Mesendoderm (in vitro differentiated cells): ENCODE results near the gene CD38.

ENCODE experiments used
- DNase-seq: peaks from one replicate; pipeline ENCODE4 v3.0.0; 2013
- H2AK5ac ChIP-seq: 2 replicates; pipeline ENCODE4 v1.6.1; 2013; ENCODE audit warnings: low read length, inconsistent platforms
- H2BK120ac ChIP-seq: 2 replicates; pipeline ENCODE4 v1.6.1; 2013; ENCODE audit warnings: low read depth, mild to moderate bottlenecking, low read length, moderate library complexity, mixed read lengths
- H2BK15ac ChIP-seq: replicated peaks from 2 replicates; pipeline ENCODE4 v1.6.1; 2013; ENCODE audit warnings: low read depth, mild to moderate bottlenecking, moderate library complexity
- H2BK5ac ChIP-seq: 2 replicates; pipeline ENCODE4 v1.6.1; 2013; ENCODE audit warnings: low read length, inconsistent platforms
- H3K18ac ChIP-seq: 2 replicates; pipeline ENCODE4 v1.6.1; 2013; ENCODE audit warnings: mild to moderate bottlenecking, low read length, mixed read lengths
- H3K23ac ChIP-seq: one replicate; pipeline ENCODE4 v1.6.1; 2013; ENCODE audit warnings: low read length
- H3K27ac ChIP-seq: 2 replicates; pipeline ENCODE4 v1.5.1; 2013; ENCODE audit warnings: low read depth, mild to moderate bottlenecking, inconsistent platforms, low read length, moderate library complexity
- H3K27me3 ChIP-seq: 2 replicates; pipeline ENCODE4 v1.6.1; 2013; ENCODE audit warnings: low read length, control low read depth, mild to moderate bottlenecking, inconsistent platforms; ENCODE audit not compliant: insufficient read depth, poor library complexity
- H3K36me3 ChIP-seq: 2 replicates; pipeline ENCODE4 v1.6.1; 2013; ENCODE audit warnings: low read length, inconsistent platforms; ENCODE audit not compliant: control insufficient read depth, insufficient read depth
- H3K4ac ChIP-seq: one replicate; pipeline ENCODE4 v1.6.1; 2013; ENCODE audit warnings: low read depth, mild to moderate bottlenecking, low read length, moderate library complexity
- H3K4me1 ChIP-seq: 2 replicates; pipeline ENCODE4 v1.6.1; 2013; ENCODE audit warnings: low read depth, low read length, inconsistent platforms; ENCODE audit not compliant: control insufficient read depth
- H3K4me2 ChIP-seq: 2 replicates; pipeline ENCODE4 v1.6.1; 2013; ENCODE audit warnings: low read length
- H3K4me3 ChIP-seq: 2 replicates; pipeline ENCODE4 v1.5.1; 2013; ENCODE audit warnings: mild to moderate bottlenecking, low read length
- H3K56ac ChIP-seq: one replicate; pipeline ENCODE4 v1.6.1; 2013; ENCODE audit warnings: low read length
- H3K79me1 ChIP-seq: 2 replicates; pipeline ENCODE4 v1.6.1; 2013; ENCODE audit warnings: low read length, inconsistent platforms
- H3K79me2 ChIP-seq: 2 replicates; pipeline ENCODE4 v1.6.1; 2013; ENCODE audit warnings: mild to moderate bottlenecking, low read length; ENCODE audit not compliant: control insufficient read depth, insufficient read depth
- H3K9ac ChIP-seq: 2 replicates; pipeline ENCODE4 v1.6.1; 2013; ENCODE audit warnings: low read length, inconsistent platforms
- H4K5ac ChIP-seq: one replicate; pipeline ENCODE4 v1.6.1; 2013; ENCODE audit warnings: low read length
- H4K8ac ChIP-seq: one replicate; pipeline ENCODE4 v1.6.1; 2013; ENCODE audit warnings: low read depth, mild to moderate bottlenecking, control low read depth, low read length, moderate library complexity
- WGBS: extraction: QIAGEN DNeasy Blood & Tissue Kit; methylation state at CpG from one replicate; pipeline ENCODE4 v1.1.7; 2013; ENCODE audit warnings: low lambda C conversion rate, missing lambda C conversion rate; ENCODE audit not compliant: insufficient coverage; ENCODE audit errors: extremely low coverage; 5-methylcytosine and 5-hydroxymethylcytosine counted together

CD38 gene

DNA sequence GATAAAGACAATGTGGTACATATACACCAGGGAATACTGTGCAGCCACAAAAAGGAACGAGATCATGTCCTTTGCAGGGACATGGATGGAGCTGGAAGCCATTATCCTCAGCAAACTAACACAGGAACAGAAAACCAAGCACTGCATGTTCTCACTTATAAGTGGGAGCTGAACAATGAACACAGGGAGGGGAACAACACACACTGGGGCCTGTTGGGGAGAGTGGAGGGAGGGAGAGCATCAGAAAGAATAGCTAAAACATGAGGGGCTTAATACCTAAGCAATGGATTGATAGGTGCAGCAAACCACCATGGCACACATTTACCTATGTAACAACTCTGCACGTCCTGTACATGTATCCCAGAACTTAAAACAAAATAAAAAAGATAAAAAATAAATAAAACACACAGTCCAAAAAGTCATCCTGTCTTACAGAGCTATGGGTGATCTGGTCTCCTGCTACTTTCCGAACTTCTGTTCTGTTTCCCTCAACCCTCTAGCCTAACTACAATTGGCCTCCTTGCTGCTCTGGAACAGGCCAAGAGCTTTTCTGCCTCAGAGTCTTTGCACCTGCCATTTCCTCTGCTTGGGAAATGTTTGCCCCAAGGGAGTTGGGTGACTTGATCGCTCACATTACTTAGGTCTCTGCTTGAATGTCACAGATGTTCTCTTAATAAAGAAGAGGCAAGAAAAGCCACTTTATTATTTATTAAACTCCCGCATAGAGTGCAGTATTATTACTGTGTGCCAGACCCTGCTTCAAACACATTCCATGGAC, 1.1 kb upstream of the CD38 start:
- H3K79me2 ChIP-seq, result no peaks in the 10 kb centered on the region
- no peaks in the 10 kb centered on the region for H3K36me3 ChIP-seq
- H3K27ac ChIP-seq, result no peak overlapping the region
- H3K4ac ChIP-seq, result no peak overlapping the region
- H3K18ac ChIP-seq, result no peak overlapping the region
- H2BK15ac ChIP-seq, result no peak overlapping the region
- DNase-seq, result no peak
- H3K9ac ChIP-seq, result no peak overlapping the region
- no peaks in the 10 kb centered on the region for H3K4me1 ChIP-seq
- no peak overlapping the region for H3K4me2 ChIP-seq
- H2BK120ac ChIP-seq, result no peak overlapping the region
- no peak overlapping the region for H3K4me3 ChIP-seq
- no peak overlapping the region for H3K56ac ChIP-seq
- no peak overlapping the region for H4K8ac ChIP-seq
- H3K23ac ChIP-seq, result no peak overlapping the region
- H2BK5ac ChIP-seq, result no peak overlapping the region
- H3K79me1 ChIP-seq, result no peaks in the 10 kb centered on the region
- whole genome bisulfite sequencing, result no CpG with 5 or more reads among the region's 5 CpGs
- H2AK5ac ChIP-seq, result no peak overlapping the region
- H4K5ac ChIP-seq, result no peak overlapping the region
- peaks cover 20% of the 10 kb centered on the region for H3K27me3 ChIP-seq

GRCh38 chr4:15777697-15778288, 335 bp upstream of the CD38 start:
- no peak overlapping the region for H4K5ac ChIP-seq
- no peak overlapping the region for H2AK5ac ChIP-seq
- H2BK15ac ChIP-seq, result no peak overlapping the region
- WGBS, result no CpG with 5 or more reads among the region's 7 CpGs
- DNase-seq, result no peak
- no peaks in the 10 kb centered on the region for H3K79me1 ChIP-seq
- no peaks in the 10 kb centered on the region for H3K79me2 ChIP-seq
- H2BK5ac ChIP-seq, result no peak overlapping the region
- peaks cover 20% of the 10 kb centered on the region for H3K27me3 ChIP-seq
- H3K4me3 ChIP-seq, result no peak overlapping the region
- no peak overlapping the region for H3K9ac ChIP-seq
- H3K56ac ChIP-seq, result no peak overlapping the region
- H4K8ac ChIP-seq, result no peak overlapping the region
- H3K4me1 ChIP-seq, result no peaks in the 10 kb centered on the region
- H3K4ac ChIP-seq, result no peak overlapping the region
- H3K18ac ChIP-seq, result no peak overlapping the region
- H3K36me3 ChIP-seq, result no peaks in the 10 kb centered on the region
- peak overlapping the region; percentile 53 for H3K23ac ChIP-seq
- H3K4me2 ChIP-seq, result no peak overlapping the region
- H3K27ac ChIP-seq, result no peak overlapping the region
- no peak overlapping the region for H2BK120ac ChIP-seq

DNA sequence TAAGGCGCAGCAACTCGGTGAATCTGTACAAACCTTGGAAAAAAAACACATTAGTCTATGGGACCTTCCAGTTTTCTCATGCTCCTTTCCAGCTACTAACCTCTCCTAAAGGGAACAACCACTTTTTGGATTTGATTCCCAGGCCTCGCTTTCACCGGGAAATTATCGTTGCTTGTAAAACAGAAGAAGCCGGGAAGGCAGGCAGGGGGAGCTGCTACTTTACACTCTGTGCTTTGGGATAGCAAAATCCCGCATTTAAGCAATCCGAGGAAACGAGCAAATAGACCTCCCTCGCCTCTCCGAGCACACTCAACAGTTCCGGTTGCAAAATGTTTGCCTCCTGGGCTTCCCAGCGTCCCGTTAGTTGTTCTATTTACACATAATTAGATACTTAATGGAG, 1.2 kb downstream of the CD38 start:
- Histone ChIP-seq H3K4me3 (no peak overlapping the region), H3K27me3 (peaks cover 20% of the 10 kb centered on the region), H2BK120ac (no peak overlapping the region), H3K9ac (no peak overlapping the region), H3K36me3 (no peaks in the 10 kb centered on the region), H3K79me2 (no peaks in the 10 kb centered on the region), H4K8ac (no peak overlapping the region), H3K27ac (no peak overlapping the region), H3K4me1 (no peaks in the 10 kb centered on the region), H3K56ac (no peak overlapping the region), H2BK15ac (no peak overlapping the region), H3K79me1 (no peaks in the 10 kb centered on the region), H2BK5ac (no peak overlapping the region), H3K18ac (no peak overlapping the region), H2AK5ac (no peak overlapping the region), H3K4ac (no peak overlapping the region), H3K23ac (no peak overlapping the region), H4K5ac (no peak overlapping the region), H3K4me2 (peak overlapping the region; percentile 84)
- DNase-seq, result peak; percentile 71
- WGBS, result no CpG with 5 or more reads among the region's 14 CpGs

DNA sequence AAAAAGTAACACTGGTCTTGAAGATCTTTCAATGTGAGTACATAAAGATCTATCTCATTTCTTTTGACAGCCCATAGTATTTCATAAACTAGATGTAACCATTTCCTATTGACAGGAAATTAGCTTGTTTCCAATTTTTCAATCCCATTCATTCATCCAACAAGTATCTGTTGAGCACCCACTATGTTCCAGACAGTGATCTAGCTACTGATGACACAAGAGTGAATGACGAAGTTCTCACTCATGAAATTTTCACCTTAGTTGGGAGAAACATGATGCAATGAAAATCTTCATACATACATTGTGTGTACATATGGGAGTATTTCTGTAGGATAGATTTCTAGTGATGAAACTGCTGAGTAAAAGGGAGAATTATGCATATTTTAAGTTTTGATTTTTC, 1.7 kb downstream of the CD38 start:
- Histone ChIP-seq H3K36me3 (no peaks in the 10 kb centered on the region), H4K8ac (no peak overlapping the region), H2BK5ac (no peak overlapping the region), H3K56ac (no peak overlapping the region), H3K23ac (no peak overlapping the region), H4K5ac (no peak overlapping the region), H3K4me3 (no peak overlapping the region), H3K4ac (no peak overlapping the region), H2AK5ac (no peak overlapping the region), H2BK15ac (no peak overlapping the region), H3K18ac (no peak overlapping the region), H3K4me1 (no peaks in the 10 kb centered on the region), H3K9ac (no peak overlapping the region), H3K4me2 (no peak overlapping the region), H3K27ac (no peak overlapping the region), H3K79me2 (no peaks in the 10 kb centered on the region), H3K79me1 (no peaks in the 10 kb centered on the region), H2BK120ac (no peak overlapping the region), H3K27me3 (peaks cover 20% of the 10 kb centered on the region)
- no CpG with 5 or more reads among the region's 1 CpG for WGBS
- DNase-seq, result no peak

DNA sequence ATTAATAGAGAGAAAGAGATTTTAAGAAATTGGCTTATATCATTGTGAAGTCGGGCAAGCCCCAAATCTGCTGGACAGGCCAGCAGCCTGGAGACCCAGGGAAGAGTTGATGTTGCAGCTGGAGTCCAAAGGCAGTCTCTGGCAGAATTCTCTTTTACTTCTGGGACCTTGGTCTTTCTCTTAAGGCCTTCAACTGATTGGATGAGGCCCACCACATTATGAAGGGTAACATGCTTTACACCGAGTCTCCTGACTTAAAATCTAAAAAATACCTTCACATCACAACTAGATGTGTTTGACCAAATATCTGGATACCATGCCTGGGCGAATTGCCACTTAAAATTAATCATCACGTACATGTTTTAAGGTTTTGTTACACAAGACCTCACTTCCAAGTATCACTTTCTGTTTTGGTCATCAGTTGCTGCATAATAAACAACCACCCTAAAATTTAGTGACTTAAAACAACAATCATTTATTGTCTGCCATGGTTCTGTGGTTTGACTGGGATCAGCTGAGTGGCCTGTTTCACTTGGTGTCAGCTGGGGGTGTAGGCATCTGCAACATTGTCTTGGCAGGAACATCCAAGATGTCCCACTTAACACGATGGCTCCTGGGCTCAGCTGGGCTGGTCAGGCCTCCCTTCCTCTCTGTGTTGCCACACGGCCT, 3.4 kb downstream of the CD38 start:
- no peaks in the 10 kb centered on the region for H3K36me3 ChIP-seq
- H3K4ac ChIP-seq, result no peak overlapping the region
- H3K27me3 ChIP-seq, result peaks cover 20% of the 10 kb centered on the region
- H2BK15ac ChIP-seq, result no peak overlapping the region
- no peak overlapping the region for H2BK120ac ChIP-seq
- H3K4me2 ChIP-seq, result no peak overlapping the region
- no peaks in the 10 kb centered on the region for H3K79me1 ChIP-seq
- no peak overlapping the region for H4K8ac ChIP-seq
- no peak for DNase-seq
- WGBS, result no CpG with 5 or more reads among the region's 6 CpGs
- H2BK5ac ChIP-seq, result no peak overlapping the region
- no peak overlapping the region for H3K23ac ChIP-seq
- H3K9ac ChIP-seq, result no peak overlapping the region
- no peaks in the 10 kb centered on the region for H3K79me2 ChIP-seq
- H3K27ac ChIP-seq, result no peak overlapping the region
- H4K5ac ChIP-seq, result no peak overlapping the region
- no peak overlapping the region for H2AK5ac ChIP-seq
- H3K18ac ChIP-seq, result no peak overlapping the region
- no peaks in the 10 kb centered on the region for H3K4me1 ChIP-seq
- no peak overlapping the region for H3K56ac ChIP-seq
- no peak overlapping the region for H3K4me3 ChIP-seq
